AG09309 (cell line): Measurements from ENCODE around the gene CPM.

Source experiments
- DNase-seq: peaks from one replicate; pipeline ENCODE4 v3.0.0-alpha.2; 2010; ENCODE audit warnings: low read depth
- H3K4me3 ChIP-seq: 2 replicates; pipeline ENCODE4 v1.5.1; 2011; ENCODE audit warnings: mild to moderate bottlenecking, low read depth, low read length, moderate library complexity; ENCODE audit not compliant: control insufficient read depth
- TF ChIP-seq, protein P1 (sequence below): IDR thresholded peaks from 2 replicates; pipeline ENCODE4 v1.5.1; 2011; ENCODE audit warnings: mild to moderate bottlenecking, low read depth, low read length, inconsistent platforms; ENCODE audit not compliant: insufficient read depth, control insufficient read depth; ENCODE audit errors: missing control alignments

The CPM gene

DNA sequence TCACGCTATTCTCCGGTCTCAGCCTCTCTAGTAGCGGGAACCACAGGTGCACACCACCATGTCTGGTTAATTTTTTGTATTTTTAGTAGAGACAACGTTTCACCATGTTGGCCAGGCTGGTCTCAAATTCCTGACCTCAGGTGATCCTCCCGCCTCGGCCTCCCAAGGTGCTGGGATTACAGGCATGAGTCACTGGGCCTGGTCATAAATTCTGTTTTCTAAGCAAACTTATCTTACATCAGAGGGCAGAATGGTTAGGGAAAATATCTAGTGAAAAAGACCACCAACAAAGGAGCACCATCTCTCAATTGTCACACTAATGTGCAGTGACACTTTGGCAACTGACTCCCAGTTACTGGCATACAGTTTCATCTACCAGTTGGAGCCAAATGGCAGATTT is 2.8 kb downstream of the CPM start:
- TF ChIP-seq, protein P1, sequence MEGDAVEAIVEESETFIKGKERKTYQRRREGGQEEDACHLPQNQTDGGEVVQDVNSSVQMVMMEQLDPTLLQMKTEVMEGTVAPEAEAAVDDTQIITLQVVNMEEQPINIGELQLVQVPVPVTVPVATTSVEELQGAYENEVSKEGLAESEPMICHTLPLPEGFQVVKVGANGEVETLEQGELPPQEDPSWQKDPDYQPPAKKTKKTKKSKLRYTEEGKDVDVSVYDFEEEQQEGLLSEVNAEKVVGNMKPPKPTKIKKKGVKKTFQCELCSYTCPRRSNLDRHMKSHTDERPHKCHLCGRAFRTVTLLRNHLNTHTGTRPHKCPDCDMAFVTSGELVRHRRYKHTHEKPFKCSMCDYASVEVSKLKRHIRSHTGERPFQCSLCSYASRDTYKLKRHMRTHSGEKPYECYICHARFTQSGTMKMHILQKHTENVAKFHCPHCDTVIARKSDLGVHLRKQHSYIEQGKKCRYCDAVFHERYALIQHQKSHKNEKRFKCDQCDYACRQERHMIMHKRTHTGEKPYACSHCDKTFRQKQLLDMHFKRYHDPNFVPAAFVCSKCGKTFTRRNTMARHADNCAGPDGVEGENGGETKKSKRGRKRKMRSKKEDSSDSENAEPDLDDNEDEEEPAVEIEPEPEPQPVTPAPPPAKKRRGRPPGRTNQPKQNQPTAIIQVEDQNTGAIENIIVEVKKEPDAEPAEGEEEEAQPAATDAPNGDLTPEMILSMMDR, result no peak
- no peak overlapping the region for H3K4me3 ChIP-seq
- no peak for DNase-seq

- H3K4me3 ChIP-seq, result no peak overlapping the region
- TF ChIP-seq, protein P1, result no peak
- DNase-seq, result peak; percentile 59
Observed at GRCh38 chr12:68924546-68924945, 8.4 kb downstream of the CPM start.

- TF ChIP-seq, protein P1, result no peak
Observed at GRCh38 chr12:68919581-68920239, 13.3 kb downstream of the CPM start.

GRCh38 chr12:68918960-68919359 is 14.0 kb downstream of the CPM start:
- H3K4me3 ChIP-seq, result no peak overlapping the region
- TF ChIP-seq, protein P1, result no peak
- no peak for DNase-seq

More at GRCh38 chr12:68919581-68920239, 13.3 kb downstream of the CPM start:
- DNase-seq, result no peak
- no peak overlapping the region for H3K4me3 ChIP-seq

DNA sequence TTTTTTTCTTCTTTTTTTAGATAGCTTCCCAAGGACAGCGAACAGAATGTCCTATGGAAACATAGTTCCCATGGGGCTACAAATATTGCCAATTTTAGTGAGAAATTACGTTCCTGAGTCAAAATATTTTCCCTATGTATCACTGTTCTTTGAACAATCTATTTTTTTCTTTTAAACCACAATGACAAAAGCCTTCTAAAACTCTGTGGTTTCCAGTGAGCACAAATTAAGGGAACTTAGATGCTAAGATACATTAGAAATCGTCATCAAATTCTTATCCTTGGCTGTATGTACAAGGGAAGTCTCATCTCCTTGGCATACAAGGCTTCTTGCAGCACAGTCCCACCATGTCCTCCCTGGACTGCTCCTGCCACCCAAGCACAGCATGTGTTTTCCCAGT is 17.9 kb downstream of the CPM start:
- H3K4me3 ChIP-seq, result no peak overlapping the region
- peak; percentile 90 for DNase-seq
- TF ChIP-seq, protein P1, result no peak

DNA sequence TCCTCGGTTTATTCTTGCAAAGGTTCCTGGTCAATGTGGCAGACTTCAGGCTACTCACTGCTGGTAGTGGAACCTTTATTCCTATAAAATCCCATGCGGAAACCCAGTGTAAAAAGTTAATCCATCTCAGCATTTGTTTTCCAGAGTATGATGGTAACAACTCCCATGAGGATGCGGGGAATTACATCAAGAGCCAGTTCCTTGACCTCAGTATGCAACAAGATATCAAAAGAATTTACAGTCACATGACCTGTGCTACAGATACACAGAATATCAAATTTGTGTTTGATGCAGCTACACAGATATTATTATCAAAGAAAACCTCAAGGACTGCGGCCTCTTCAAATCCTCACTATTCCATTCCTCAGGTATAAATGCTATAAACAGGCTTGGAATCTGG is 19.3 kb downstream of the CPM start:
- TF ChIP-seq, protein P1, result no peak
- H3K4me3 ChIP-seq, result no peak overlapping the region
- DNase-seq, result no peak
